ENCODE data around the gene MAPKAP1.

Gene MAPKAP1

GRCh38 chr9:125706651-125707471, at the start of gene MAPKAP1:
Gene MAPKAP1, minus strand, starts transcription at chr9:125707208. Its CDS starts 34,634 bp downstream, at chr9:125672574.
- TF ChIP-seq CTCF (conservative IDR thresholded peaks at IDR 0.05) = no peak
- peak within 1 kb of the TSS; percentile 79 for H3K27ac ChIP-seq

DNA sequence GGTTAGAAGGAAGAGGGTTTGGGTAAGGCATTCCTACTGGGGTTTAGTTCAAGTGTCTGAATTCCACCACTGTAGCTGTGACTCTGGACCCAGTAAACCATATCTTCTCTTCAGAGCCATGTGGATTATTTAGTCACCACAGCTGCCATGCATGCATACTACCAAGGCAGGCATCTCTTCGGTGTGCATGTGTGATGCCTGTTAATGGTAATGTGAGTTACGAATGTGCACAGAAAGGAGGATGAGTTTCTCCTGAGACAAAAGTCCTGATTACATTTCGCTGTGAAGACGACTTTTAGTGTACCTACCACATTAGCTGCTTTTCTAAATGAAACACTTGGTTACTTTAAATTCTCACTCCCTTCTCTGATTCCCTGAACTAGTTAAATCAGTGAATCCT, 49.5 kb upstream of the MAPKAP1 start:
- H3K27ac ChIP-seq = no peak overlapping the region
- no peak for TF ChIP-seq CTCF (conservative IDR thresholded peaks at IDR 0.05)

GRCh38 chr9:125755340-125755739, 48.3 kb upstream of the MAPKAP1 start:
- peak overlapping the region; percentile 14; the same call in 1 of the 2 replicates for H3K27ac ChIP-seq
- no peak for TF ChIP-seq CTCF (conservative IDR thresholded peaks at IDR 0.05)

DNA sequence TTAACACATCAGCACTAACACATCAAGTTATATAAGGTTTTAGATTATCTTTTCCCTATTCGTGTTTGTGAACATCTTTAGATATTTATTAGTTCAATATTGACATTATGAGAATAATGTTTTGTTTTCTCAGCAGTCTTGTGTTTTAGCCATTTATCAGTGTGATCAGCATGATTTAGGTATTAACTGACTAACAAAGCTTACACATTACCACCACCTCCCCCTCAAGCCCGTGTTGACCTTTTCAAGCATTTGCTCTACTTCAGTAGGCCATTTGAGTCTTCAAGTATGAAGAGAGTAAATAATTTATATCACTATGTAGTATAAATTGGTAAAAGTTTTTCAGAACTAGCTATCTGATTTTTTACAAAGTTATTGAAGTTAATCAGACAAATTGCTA, 47.1 kb upstream of the MAPKAP1 start:
- no peak overlapping the region; the same call in 1 of the 2 replicates for H3K27ac ChIP-seq
- TF ChIP-seq CTCF (conservative IDR thresholded peaks at IDR 0.05) = no peak

- no peak for TF ChIP-seq CTCF (conservative IDR thresholded peaks at IDR 0.05)
- H3K27ac ChIP-seq = peak overlapping the region; percentile 93
Measured at GRCh38 chr9:125752070-125752628, 45.1 kb upstream of the MAPKAP1 start.

DNA sequence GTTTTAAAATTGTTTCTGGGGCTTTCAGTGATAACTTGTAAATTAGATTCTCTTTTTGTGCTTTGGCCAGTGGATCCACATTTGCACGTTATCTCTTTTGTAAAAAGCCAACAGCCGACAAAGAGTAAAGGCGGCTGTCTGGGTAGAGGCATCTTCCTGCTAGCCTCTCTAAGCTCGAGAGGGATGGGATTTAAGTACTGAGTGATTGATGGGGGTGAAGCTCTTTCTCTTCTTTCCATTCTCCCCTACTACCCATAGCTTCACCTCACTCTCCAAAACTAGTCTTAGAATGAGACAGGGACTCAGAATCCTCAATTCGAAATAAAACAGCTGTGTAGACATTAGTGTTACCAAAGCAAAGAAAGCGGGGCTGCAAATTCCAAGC, 43.6 kb upstream of the MAPKAP1 start:
- H3K27ac ChIP-seq = peak overlapping the region; percentile 93
- TF ChIP-seq CTCF (conservative IDR thresholded peaks at IDR 0.05) = no peak

- no peak for TF ChIP-seq CTCF (conservative IDR thresholded peaks at IDR 0.05)
- peak overlapping the region; percentile 93 for H3K27ac ChIP-seq
Measured at GRCh38 chr9:125749951-125750626, 43.1 kb upstream of the MAPKAP1 start.

Measured in VCaP (cell line).